Calu3 (cell line): ENCODE data around the gene TRIM46. TPM values are rescaled to one million over a fixed set of nuclear protein-coding genes. Genes with fewer than 3 reads are reported as not detected.

Experiments used
- BruUV-seq: library from RNA; stranded (reverse); fragments of 400-500 nt; replicated peaks from 2 replicates; lab custom pipeline; 2021; lab: Mats Ljungman, UMichigan
- CTCF ChIA-PET: fragments of 300-600 bp; sonication (Branson Sonifier 250); formaldehyde crosslinking; loops from one replicate; lab custom pipeline; 2022; ENCODE audit warnings: antibody characterized with exemption; lab: Charles Lee
- DNase-seq: peaks from one replicate; pipeline ENCODE4 v3.0.0; 2022
- H3K27ac Mint-ChIP-seq: one replicate; pipeline ENCODE4 v1.8.0; 2022; ENCODE audit warnings: mixed read lengths; ENCODE audit not compliant: unreplicated experiment
- H3K27me3 Mint-ChIP-seq: one replicate; pipeline ENCODE4 v1.8.0; 2022; ENCODE audit warnings: mixed read lengths; ENCODE audit not compliant: unreplicated experiment
- H3K36me3 Mint-ChIP-seq: one replicate; pipeline ENCODE4 v1.8.0; 2022; ENCODE audit warnings: mild to moderate bottlenecking, moderate library complexity, mixed read lengths; ENCODE audit not compliant: insufficient read depth, unreplicated experiment
- H3K4me1 Mint-ChIP-seq: one replicate; pipeline ENCODE4 v1.8.0; 2022; ENCODE audit warnings: mild to moderate bottlenecking, low read depth, mixed read lengths; ENCODE audit not compliant: unreplicated experiment
- H3K4me3 Mint-ChIP-seq: one replicate; pipeline ENCODE4 v1.8.0; 2022; ENCODE audit warnings: mild to moderate bottlenecking, low read depth, moderate library complexity, mixed read lengths; ENCODE audit not compliant: unreplicated experiment
- H3K9me3 Mint-ChIP-seq: one replicate; pipeline ENCODE4 v1.8.0; 2022; ENCODE audit warnings: low read depth, mixed read lengths; ENCODE audit not compliant: unreplicated experiment
- CTCF ChIP-seq: fragments of 200-600 bp; IDR thresholded peaks from one replicate; pipeline ENCODE4 v1.8.0; 2022; ENCODE audit warnings: antibody characterized with exemption; ENCODE audit not compliant: unreplicated experiment
- intact Hi-C: fragments of 100-400 bp; cut with micrococcal nuclease; formaldehyde crosslinking; loops from one replicate; pipeline ENCODE4 v1.10.0; 2022; ENCODE audit not compliant: unreplicated experiment
- total RNA-seq: library from RNA; stranded (reverse); gene quantifications from 2 replicates; pipeline ENCODE4 v1.2.3, GENCODE V29; 2022

Gene TRIM46
- total RNA-seq, 1 experiment from 2014 or later, result 1.1 TPM

- H3K9me3 Mint-ChIP-seq, result no peaks in the 10 kb centered on the region
- DNase-seq, result peak; percentile 52
- BruUV-seq, result no TSS peak
These were observed 47.6 kb upstream of the TRIM46 start for GRCh38 chr1:155125946-155126555.

GRCh38 chr1:155126556-155127104 is 47.0 kb upstream of the TRIM46 start:
- Mint-ChIP-seq H3K27ac (peak overlapping the region; percentile 69), H3K9me3 (no peaks in the 10 kb centered on the region), H3K4me3 (peak overlapping the region; percentile 91), H3K36me3 (peaks cover 64% of the 10 kb centered on the region), H3K4me1 (peaks cover 67% of the 10 kb centered on the region), H3K27me3 (peaks cover 3% of the 10 kb centered on the region)
- peak; percentile 52 for DNase-seq
- TSS peak; percentile 74 for BruUV-seq
- intact Hi-C loops, result loop anchor here (5.0 kb wide), 2 partner anchors 34 to 41 kb away; no protein-coding TSS in a partner anchor
- CTCF ChIA-PET, result interaction anchor here (1.3 to 1.7 kb wide), 2 partner anchors 8 to 46 kb away, joined by 5 read pairs; partner anchors contain the start of gene KRTCAP2
- no peak for TF ChIP-seq CTCF

More at GRCh38 chr1:155125946-155126555, 47.6 kb upstream of the TRIM46 start:
- H3K4me1 Mint-ChIP-seq, result peaks cover 62% of the 10 kb centered on the region
- H3K27ac Mint-ChIP-seq, result peak overlapping the region; percentile 69
- peak overlapping the region; percentile 91 for H3K4me3 Mint-ChIP-seq
- TF ChIP-seq CTCF, result no peak
- CTCF ChIA-PET, result interaction anchor here (0.8 to 1.7 kb wide), 4 partner anchors 9 to 47 kb away, joined by 5 to 6 read pairs (median 5); partner anchors contain the start of gene KRTCAP2
- intact Hi-C loops, result loop anchor here (5.0 kb wide), 2 partner anchors 34 to 41 kb away; no protein-coding TSS in a partner anchor
- H3K27me3 Mint-ChIP-seq, result peaks cover 9% of the 10 kb centered on the region
- peaks cover 58% of the 10 kb centered on the region for H3K36me3 Mint-ChIP-seq

GRCh38 chr1:155127105-155127966 is 46.3 kb upstream of the TRIM46 start, which contains the start of gene EFNA1:
Gene EFNA1 (plus strand): TSS chr1:155127876. CDS start chr1:155127978, 102 bp downstream.
- CTCF ChIA-PET, result interaction anchor here (0.6 to 1.9 kb wide), 2 partner anchors 36 to 40 kb away, joined by 3 to 8 read pairs; no protein-coding TSS in a partner anchor
- H3K27me3 Mint-ChIP-seq, result no peaks in the 10 kb centered on the region
- H3K4me3 Mint-ChIP-seq, result peak within 1 kb of the TSS; percentile 91
- intact Hi-C loops, result loop anchor here (5.0 kb wide), 2 partner anchors 35 to 40 kb away; no protein-coding TSS in a partner anchor
- DNase-seq, result peak; percentile 88
- no peaks in the 10 kb centered on the region for H3K9me3 Mint-ChIP-seq
- TF ChIP-seq CTCF, result no peak
- no TSS peak for BruUV-seq
- peaks cover 71% of the 10 kb centered on the region for H3K36me3 Mint-ChIP-seq
- H3K27ac Mint-ChIP-seq, result peak within 1 kb of the TSS; percentile 69
- peaks cover 71% of the 10 kb centered on the region for H3K4me1 Mint-ChIP-seq
